ENCODE results near the gene ICAM5.
"Not testable (repeated sequence)": the region's sequence is repeated elsewhere in the genome, so short reads cannot be mapped to it uniquely, and the experiment has no call there.

ICAM5 gene

GRCh38 chr19:10336725-10337124 is 47.0 kb downstream of the ICAM5 start:
- in situ Hi-C loops (cut with MboI; ENCODE audit: low sequenced_read_pairs): not testable (repeated sequence)

GRCh38 chr19:10338940-10339339 is 49.2 kb downstream of the ICAM5 start:
- in situ Hi-C loops (cut with MboI; ENCODE audit: low sequenced_read_pairs): no loop called here

GRCh38 chr19:10339380-10339960 is 49.7 kb downstream of the ICAM5 start, which contains the start of gene ICAM3:
TSS of gene ICAM3 (minus strand) at chr19:10339624. CDS start at chr19:10339614, 10 bp downstream.
- in situ Hi-C loops (cut with MboI; ENCODE audit: low sequenced_read_pairs): no loop called here

GRCh38 chr19:10339977-10340376 is 50.2 kb downstream of the ICAM5 start:
- in situ Hi-C loops (cut with MboI; ENCODE audit: low sequenced_read_pairs): no loop called here

- in situ Hi-C loops (cut with MboI; ENCODE audit: low sequenced_read_pairs): no loop called here
These were observed 53.7 kb downstream of the ICAM5 start for GRCh38 chr19:10343495-10343894.

- in situ Hi-C loops (cut with MboI; ENCODE audit: low sequenced_read_pairs): no loop called here
These were observed 55.0 kb downstream of the ICAM5 start for GRCh38 chr19:10344780-10345179.

Data from HL-60/S4 treated with phorbol 12-myristate 13-acetate at 8.2 ng/mL for 4 days and 3 days (cell line).